K562 (cell line): ENCODE results near the gene CNTN5. TPM values are rescaled to one million over a fixed set of nuclear protein-coding genes. Genes with fewer than 3 reads are reported as not detected.

Experiments used
- ARHGAP35 ChIP-seq: fragments of 450-650 bp; IDR thresholded peaks from 2 replicates; pipeline ENCODE4 v1.6.1; 2018; ENCODE audit not compliant: partially characterized antibody
- TCFL5 ChIP-seq: fragments of 250-450 bp; sonication (Bioruptor Pico); conservative IDR thresholded peaks from 2 replicates; pipeline ENCODE4 v1.6.1; 2021; ENCODE audit warnings: mild to moderate bottlenecking, moderate library complexity, matching md5 sums
- ZNF318 ChIP-seq, 2 experiments: fragments of 450-650 bp; IDR thresholded peaks; 2 replicates each; pipeline ENCODE4 v1.6.1; 2016; ENCODE audit warnings: mild to moderate bottlenecking in 2 of 2, borderline replicate concordance in 1 of 2, low read depth in 1 of 2, moderate library complexity in 1 of 2
- ZNF639 ChIP-seq, 2 experiments: fragments of 200-800 bp in 1 of 2; sonication (Bioruptor generic) in 1 of 2; sonication (generic) in 1 of 2; formaldehyde crosslinking in 1 of 2; IDR thresholded peaks in 1 of 2; conservative IDR thresholded peaks in 1 of 2; 2 replicates each; pipeline versions ENCODE4 v1.5.0 to v1.6.1; 2016 to 2020; ENCODE audit warnings: missing compliant biosample characterization in 1 of 2, missing genetic modification characterization in 1 of 2, missing genetic modification reagents in 1 of 2
- polyA plus RNA-seq, 8 experiments: library from polyadenylated mRNA; depleted of rRNA in 4 of 8; stranded (reverse) in 5 of 8; unstranded in 3 of 8; fragments of >200 nt; fragmentation: Nextera tagmentation in 2 of 8; fragmentation: Illumina TruSeq in 1 of 8; extraction: Ambion mirVana in 2 of 8; extraction: Trizol in 1 of 8; gene quantifications; 2 replicates each; pipeline versions ENCODE4 v1.2.1 to v1.2.3, GENCODE V29; 2011 to 2014; ENCODE audit warnings: inconsistent platforms in 1 of 8, missing spikeins in 1 of 8
- total RNA-seq, 7 experiments: library from RNA; depleted of rRNA in 6 of 7; stranded (reverse); fragments of >200 nt in 6 of 7; fragmentation: Illumina TruSeq in 2 of 7; extraction: Trizol in 2 of 7; gene quantifications; 2 replicates each; pipeline versions ENCODE4 v1.2.1 to v1.2.3, GENCODE V29; 2011 to 2021; ENCODE audit warnings: low replicate concordance in 1 of 7

The CNTN5 gene
- total and polyA plus RNA-seq, 9 of the 15 experiments (the other 6 are each of a cell fraction or from before 2014, with no cell fraction given) = 0.03 TPM; not detected in 8

GRCh38 chr11:99932684-99933083 is 911.9 kb downstream of the CNTN5 start (continued):
- TF ChIP-seq ZNF639 (CRISPR knock-in tag; conservative IDR thresholded peaks at IDR 0.05 in 1 of 2, IDR thresholded peaks at IDR 0.05 in 1 of 2) = no peak
- no peak for TF ChIP-seq ZNF318 (IDR thresholded peaks at IDR 0.05; ENCODE audit: borderline replicate concordance in 1 of 2, low read depth in 1 of 2)
- TF ChIP-seq TCFL5 (CRISPR knock-in tag) = no peak
- no peak for TF ChIP-seq ARHGAP35
